GM21515 (cell line): ENCODE data around the gene RIPOR2.

Experiments
- ATAC-seq: cut with Tn5 transposase; IDR thresholded peaks from one replicate; pipeline ENCODE4 v1.9.1; 2021; ENCODE audit not compliant: unreplicated experiment

The RIPOR2 gene

DNA sequence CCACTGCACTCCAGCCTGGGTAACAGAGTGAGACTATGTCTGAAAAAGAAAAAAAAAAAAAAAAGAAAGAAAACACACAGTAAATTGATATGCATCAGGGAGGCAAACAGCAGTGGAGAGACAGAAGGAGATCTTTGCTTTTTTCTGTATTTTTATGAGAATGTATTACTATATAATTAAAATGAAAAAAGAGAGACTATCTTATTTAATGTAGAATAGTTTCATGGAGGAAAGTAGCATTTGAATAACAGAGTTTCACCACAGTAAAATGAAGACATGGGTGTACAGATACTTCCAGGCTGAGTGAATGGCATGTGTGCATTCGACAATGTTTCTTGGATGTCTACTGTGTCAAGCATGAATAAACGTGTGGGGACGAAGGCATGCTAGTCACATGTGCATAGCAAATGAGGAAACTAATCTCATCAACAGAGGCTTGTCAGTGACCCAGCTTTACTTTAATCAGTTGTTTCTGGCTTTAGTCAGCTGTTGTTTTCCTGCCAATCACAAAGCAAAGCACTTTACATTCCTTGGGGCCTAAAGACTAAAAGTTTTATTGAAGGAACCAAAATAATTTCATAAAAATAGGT is 81.6 kb downstream of the RIPOR2 start:
- ATAC-seq, result no peak

DNA sequence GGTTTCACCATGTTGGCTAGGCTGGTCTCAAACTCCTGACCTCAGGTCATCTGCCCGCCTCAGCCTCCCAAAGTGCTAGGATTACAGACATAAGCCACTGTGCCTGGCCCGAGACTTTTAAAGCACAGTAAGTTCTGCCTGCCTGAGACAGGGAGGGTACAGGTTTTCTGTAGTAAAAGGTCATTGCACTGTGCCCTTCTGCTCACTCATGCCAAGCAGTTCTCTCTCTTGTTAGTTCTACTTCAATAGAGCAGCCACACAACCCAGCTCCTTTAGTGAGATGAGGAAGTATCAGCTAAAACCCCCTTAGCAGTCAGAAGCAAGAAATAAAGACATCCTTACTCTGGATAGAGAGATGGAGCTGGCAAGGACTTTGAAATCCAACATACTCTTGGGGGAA is 84.7 kb downstream of the RIPOR2 start:
- ATAC-seq, result no peak

- ATAC-seq, result no peak
Measured at GRCh38 chr6:24849713-24850112, 86.0 kb downstream of the RIPOR2 start.

GRCh38 chr6:24848461-24848860 is 87.3 kb downstream of the RIPOR2 start:
- ATAC-seq, result no peak

DNA sequence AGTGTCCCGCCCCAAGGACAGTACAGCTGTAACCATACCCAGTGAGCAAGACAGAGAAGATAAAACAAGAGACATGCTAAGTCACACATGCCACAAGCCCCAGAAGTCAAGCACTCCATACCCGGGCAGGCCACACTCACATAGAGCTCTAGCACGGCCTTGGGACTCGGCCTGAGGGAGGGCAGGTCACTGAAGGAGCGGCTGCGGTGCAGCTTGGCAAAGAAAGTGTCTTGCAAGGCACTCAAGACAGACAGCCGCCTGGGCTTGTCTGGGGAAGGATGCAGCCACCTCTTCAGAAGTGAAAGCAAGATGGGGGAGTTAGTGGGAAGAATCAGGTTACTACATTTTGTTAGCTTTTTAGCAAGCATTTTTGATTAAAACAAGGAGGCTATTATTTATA is 88.4 kb downstream of the RIPOR2 start:
- no peak for ATAC-seq

GRCh38 chr6:24845578-24845977 is 90.2 kb downstream of the RIPOR2 start:
- no peak for ATAC-seq

- no peak for ATAC-seq
Measured at GRCh38 chr6:24844903-24845302, 90.9 kb downstream of the RIPOR2 start.

DNA sequence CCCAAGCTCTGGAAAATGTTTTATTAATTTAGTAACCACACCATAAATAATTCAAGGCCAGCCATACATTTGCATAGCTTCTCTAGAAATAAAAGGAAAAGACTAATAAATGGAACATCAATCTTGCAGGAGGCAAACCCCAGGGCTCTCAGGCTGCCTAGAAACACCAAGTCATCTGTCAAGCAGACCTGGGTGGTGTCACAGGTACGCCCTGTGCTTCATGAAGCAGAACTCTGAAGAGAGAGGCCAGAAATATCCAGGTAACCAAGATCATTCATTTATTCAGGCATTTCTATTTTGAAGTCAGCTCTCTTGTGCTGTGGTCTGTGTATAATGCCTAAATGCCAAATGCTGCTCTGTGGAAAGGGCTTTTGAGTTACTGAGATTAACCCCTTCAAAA is 91.7 kb downstream of the RIPOR2 start:
- ATAC-seq, result no peak

GRCh38 chr6:24840187-24840586 is 95.6 kb downstream of the RIPOR2 start:
- ATAC-seq, result no peak

DNA sequence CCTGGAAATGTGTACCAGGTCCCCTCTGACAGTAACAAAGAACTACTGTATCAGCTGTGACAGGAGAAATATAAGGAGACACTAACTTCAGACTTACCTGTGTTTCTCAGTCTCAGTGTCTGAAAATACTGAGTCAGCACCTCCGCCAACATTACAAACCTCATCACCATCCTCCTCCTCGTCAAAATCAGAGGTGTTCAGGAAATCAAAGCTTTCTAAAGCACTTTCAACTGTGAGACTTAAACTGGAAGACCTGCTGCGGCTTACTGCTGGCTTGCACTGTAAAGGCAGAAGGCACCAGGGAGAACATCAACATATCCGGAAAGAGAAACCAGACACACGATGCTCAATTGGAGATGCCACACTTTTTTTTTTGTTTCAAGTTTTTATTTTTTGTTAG is 96.8 kb downstream of the RIPOR2 start:
- ATAC-seq, result no peak

DNA sequence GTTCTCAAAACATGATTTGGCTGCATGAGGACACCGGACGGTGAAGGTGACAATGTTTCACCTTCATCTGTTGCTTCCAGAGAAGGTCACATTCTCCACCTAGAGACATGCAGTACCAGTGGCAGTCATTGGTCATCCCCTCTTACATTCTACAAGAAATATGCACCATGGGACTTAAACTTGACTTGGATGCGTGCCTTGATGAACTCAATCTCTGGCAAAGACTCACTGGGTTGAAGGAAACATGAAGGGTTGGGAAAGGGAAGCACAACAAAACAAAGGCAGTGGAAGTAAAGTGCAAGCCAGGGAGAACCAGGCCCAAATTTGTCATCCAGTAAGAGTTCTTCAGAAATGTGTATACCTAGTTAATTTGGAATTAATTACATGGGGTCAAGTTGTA is 97.7 kb downstream of the RIPOR2 start:
- no peak for ATAC-seq

DNA sequence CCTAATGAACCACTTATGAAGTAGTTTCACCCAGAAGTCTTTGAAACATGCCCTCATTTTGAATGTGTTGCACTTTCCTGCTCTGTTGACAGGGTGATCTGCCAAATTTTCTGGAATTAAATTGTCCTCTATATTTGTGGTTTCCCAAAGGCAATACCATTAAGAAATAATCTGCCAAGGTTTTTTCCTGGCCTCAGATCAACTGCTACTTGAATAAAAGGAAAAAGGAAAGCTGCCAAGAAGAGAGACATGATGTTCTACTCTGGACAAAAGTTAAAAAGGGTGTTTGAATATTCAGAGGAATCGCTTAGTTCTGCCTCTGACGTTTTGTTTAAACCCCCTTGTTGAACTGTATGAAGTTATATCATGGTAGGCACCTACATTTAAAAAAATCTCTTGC is 99.7 kb downstream of the RIPOR2 start:
- ATAC-seq, result no peak

DNA sequence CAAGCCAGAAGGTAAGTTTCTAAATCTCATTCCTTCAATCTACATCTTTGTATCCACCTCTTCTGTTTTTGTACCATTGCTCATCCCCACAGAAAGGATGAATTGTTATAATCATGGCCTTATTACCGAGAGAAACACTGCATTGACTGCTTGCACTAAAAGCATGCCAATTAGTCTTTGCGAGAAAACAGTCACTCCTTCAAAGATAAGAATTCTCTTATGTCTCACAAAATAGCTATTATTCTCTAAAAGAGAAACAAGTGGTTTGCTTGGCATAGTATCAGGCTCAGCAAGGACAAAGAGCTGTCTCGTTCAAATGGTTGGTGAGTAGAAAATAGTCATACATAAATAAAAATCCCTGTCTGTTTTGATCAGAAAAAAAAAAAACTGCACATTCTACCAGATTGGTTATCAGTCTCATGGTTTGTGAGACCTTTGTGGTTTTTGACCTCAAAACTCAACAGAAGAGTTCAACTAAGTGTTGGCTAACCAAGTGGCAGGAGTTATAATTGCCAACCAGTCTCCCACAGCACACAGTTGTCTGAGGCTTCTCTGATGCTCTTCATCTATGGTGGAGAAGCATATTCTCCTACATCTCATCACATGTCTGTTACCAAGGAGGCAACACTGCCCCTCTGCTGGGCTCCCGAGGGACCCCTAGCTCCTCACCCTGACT is 101.9 kb downstream of the RIPOR2 start:
- ATAC-seq, result no peak

DNA sequence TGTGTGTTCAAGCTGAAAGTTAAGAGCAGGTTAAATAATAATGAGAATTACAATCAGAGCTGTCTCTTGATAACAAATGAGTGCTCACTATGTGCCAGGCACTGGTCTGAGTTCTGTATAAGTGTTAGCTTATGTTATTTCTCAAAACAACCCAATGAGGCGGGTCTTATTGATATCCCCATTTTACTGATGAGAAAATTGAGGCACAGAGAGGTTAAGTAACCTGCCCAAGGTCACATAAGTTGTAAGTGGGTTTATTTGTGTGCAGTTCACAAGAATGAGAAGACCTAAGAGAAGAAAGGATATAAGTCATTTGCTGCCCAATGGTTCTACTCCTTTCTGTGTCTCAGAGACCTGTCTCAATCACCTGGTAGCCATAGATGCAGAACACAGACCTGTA is 103.0 kb downstream of the RIPOR2 start:
- ATAC-seq, result no peak

DNA sequence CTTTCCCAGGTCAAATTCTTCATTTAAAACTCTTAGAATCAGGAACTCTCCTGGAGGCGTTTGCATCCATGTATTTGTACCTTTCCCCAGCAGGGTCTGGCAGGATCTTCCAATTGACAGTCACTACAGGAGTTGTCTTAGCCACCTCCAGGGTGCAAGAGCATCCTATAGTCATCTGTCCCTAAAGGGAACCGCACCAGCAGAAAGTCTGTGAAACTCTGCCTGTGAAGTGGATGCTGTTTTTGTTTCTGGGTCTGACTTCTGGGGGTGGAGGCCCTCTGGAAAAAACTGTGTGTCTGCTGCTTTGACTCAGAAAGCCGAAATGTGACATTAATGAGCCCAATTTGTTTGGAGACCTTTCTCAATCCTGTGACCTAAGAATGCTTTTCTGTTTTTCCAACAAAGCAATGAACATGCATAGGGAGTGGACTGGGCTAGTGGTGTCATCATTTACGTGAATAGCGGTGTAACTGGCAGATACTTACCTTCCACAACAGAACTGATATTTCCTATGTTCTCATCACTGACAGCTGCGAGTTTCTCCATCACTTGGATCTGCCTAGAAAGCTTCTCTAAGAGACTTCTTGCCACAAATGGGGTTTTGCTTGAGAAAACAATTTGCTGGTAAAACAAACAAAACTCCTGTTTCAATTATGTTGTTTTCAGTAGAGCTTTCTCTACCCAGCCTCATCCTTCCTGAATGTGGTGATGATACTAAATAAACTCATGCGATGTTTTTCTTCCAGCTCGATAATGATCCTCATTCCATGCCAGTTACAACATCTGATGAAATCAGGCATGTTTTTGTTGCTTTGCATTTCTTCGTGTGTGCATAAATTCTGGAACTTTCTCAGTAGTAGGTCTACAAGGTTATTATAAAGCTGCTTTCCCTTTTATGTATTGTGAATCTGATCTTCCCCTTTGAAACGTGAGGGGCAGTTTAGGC is 103.7 kb downstream of the RIPOR2 start:
- ATAC-seq, result no peak

DNA sequence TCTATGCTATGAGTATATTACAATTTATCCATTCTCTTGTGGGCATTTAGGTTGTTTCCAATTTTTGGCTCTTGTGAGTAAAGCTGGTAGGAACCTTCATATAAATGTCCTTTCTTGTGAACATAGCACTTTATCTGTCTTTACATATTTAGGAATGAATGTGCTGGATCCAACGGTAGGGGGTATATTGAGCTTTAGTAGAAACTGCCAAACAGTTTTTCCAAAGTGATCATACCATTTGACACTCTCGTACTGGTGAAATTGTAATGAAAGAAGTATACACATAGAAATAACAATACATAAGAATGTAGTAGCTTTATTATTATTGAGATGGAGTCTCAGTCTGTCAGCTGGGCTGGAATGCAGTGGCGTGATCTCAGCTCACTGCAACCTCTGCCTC is 106.1 kb downstream of the RIPOR2 start:
- no peak for ATAC-seq

GRCh38 chr6:24827970-24828369 is 107.8 kb downstream of the RIPOR2 start:
- ATAC-seq, result no peak

- ATAC-seq, result no peak
Measured at GRCh38 chr6:24827162-24827561, 108.6 kb downstream of the RIPOR2 start.

DNA sequence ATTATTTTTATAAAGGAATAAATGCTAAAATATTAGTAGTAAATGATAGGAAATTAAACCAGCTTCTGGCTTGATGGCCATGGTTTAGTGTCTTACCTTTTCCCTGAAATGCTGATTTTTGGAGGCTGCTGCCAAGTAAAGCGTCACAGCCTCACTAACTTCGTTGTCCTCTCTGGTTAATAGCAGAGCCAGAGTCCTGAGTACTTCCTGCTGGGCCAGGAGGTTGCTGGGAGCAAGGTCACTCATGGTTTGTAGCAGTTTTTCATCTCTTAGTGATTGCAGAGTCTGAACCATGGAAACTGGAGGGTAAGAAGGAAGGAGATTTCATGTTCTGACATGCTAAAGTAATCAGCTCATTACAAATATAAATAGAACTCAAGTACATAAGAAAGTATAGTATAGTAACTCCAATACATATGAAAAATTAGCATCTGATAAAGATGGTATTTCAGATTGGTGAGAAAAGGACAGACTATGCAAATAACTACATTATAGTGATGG is 110.6 kb downstream of the RIPOR2 start:
- ATAC-seq, result no peak

- no peak for ATAC-seq
Measured at GRCh38 chr6:24824142-24824938, 111.4 kb downstream of the RIPOR2 start.

DNA sequence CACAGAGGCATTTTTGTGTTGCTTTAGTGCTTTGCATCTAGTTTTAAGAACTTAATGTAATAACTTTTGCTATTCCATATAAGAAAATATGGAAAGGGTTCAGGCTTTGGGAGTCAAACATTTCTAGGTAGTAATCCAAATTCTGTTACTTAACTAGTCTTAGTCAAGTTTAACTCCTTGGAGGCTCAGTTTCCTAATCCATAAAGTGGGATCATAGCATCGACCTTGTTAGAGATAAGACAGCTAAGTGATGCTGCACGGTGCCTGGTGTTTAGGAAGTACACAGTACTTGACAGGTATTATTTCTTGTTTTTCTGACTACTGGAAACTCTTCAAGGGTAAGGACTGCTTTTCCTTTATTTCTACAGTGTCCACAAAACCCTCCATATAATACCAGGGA is 112.6 kb downstream of the RIPOR2 start:
- no peak for ATAC-seq
